Central memory CD8-positive, alpha-beta T cell (primary cell): Measurements from ENCODE around the gene ANKRD13D.

ENCODE experiments used
- ATAC-seq: fragments of 150-1000 bp; cut with Tn5 transposase; replicated peaks from 2 replicates; pipeline ENCODE4 v1.10.0; 2022; ENCODE audit warnings: mild to moderate bottlenecking, moderate FRiP score, moderate number of reproducible peaks; ENCODE audit not compliant: poor library complexity, severe bottlenecking; ENCODE audit errors: extremely low read depth
- DNase-seq, 2 donors: peaks; one replicate each; pipeline ENCODE4 v3.0.0; 2021; ENCODE audit warnings: low spot score in 2 of 2
- H3K27ac Mint-ChIP-seq: one replicate; pipeline ENCODE4 v1.8.0; 2022; ENCODE audit warnings: low read depth, mild to moderate bottlenecking, moderate library complexity, mixed read lengths
- H3K27me3 Mint-ChIP-seq: one replicate; pipeline ENCODE4 v1.8.0; 2022; ENCODE audit warnings: mixed read lengths
- H3K36me3 Mint-ChIP-seq: one replicate; pipeline ENCODE4 v1.8.0; 2022; ENCODE audit warnings: mild to moderate bottlenecking, moderate library complexity, mixed read lengths; ENCODE audit not compliant: insufficient read depth
- H3K4me1 Mint-ChIP-seq: one replicate; pipeline ENCODE4 v1.8.0; 2022; ENCODE audit warnings: mixed read lengths
- H3K4me3 Mint-ChIP-seq: one replicate; pipeline ENCODE4 v1.8.0; 2022; ENCODE audit warnings: mild to moderate bottlenecking, moderate library complexity, mixed read lengths
- H3K9me3 Mint-ChIP-seq: one replicate; pipeline ENCODE4 v1.8.0; 2022; ENCODE audit warnings: mixed read lengths

Gene ANKRD13D

DNA sequence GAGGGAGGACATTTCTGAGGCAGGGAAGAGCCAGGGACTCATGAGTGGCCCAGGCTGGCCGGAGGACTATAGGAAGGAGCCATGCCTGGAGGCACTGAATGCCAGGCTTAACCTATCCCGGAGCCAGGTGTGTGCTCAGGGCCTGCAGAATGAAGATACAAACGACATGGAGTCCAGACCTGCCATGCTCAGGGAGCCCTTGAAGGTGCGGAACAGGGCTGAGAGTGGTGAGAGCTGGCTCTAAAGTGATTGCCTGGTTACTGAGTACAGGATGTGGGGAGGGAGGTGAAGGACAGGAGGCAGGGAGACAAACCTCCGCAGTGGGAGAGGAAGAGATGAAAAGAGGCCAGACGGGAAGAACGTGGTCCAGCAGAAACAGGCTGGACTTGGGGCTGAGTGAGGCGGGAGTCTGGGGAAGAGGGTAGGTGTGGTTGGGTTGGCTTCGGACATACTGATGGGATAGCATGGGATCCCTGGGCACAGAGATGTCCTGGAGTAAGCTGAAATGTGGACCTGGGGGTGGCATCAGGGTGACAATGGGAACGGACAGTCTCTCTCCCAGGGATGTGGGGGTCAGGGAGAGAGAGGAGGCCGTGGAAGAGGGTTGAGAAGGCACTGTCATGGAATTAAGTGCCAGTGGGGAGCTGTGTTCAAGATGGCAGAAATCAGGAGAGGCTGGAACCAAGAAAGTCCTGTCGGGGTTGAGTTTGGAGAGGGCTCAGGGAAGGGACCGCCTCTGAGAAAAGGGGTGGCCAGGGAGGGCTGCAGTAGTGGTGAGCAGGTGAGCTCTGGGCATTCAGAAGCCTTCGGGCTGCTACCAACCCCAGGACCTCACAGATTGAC is 1.5 kb upstream of the ANKRD13D start:
- ATAC-seq (peak; percentile 33), DNase-seq (peak in 1 of 2 donors; percentile 44)
- Mint-ChIP-seq H3K9me3 (no peaks in the 10 kb centered on the region), H3K27me3 (no peaks in the 10 kb centered on the region), H3K4me3 (peak overlapping the region; percentile 81), H3K36me3 (peaks cover 70% of the 10 kb centered on the region), H3K4me1 (peaks cover 43% of the 10 kb centered on the region), H3K27ac (peak overlapping the region; percentile 97)

DNA sequence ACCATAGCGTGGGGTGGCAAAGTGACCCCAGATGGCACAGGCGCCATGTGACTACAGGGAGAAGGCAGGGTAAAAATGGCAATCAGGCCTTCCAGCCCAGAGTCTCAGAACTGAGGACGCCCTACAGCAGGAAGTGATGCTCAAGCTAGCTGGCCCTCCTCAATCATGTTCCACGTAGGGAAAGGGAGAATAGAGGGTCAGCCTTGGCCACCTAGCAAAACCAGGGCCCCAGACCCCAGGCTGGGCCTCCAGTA is 978 bp upstream of the ANKRD13D start:
- no peaks in the 10 kb centered on the region for H3K9me3 Mint-ChIP-seq
- peak overlapping the region; percentile 81 for H3K4me3 Mint-ChIP-seq
- H3K4me1 Mint-ChIP-seq = peaks cover 47% of the 10 kb centered on the region
- DNase-seq (no peak), ATAC-seq (no peak)
- H3K27ac Mint-ChIP-seq = peak overlapping the region; percentile 97
- peaks cover 69% of the 10 kb centered on the region for H3K36me3 Mint-ChIP-seq
- no peaks in the 10 kb centered on the region for H3K27me3 Mint-ChIP-seq

DNA sequence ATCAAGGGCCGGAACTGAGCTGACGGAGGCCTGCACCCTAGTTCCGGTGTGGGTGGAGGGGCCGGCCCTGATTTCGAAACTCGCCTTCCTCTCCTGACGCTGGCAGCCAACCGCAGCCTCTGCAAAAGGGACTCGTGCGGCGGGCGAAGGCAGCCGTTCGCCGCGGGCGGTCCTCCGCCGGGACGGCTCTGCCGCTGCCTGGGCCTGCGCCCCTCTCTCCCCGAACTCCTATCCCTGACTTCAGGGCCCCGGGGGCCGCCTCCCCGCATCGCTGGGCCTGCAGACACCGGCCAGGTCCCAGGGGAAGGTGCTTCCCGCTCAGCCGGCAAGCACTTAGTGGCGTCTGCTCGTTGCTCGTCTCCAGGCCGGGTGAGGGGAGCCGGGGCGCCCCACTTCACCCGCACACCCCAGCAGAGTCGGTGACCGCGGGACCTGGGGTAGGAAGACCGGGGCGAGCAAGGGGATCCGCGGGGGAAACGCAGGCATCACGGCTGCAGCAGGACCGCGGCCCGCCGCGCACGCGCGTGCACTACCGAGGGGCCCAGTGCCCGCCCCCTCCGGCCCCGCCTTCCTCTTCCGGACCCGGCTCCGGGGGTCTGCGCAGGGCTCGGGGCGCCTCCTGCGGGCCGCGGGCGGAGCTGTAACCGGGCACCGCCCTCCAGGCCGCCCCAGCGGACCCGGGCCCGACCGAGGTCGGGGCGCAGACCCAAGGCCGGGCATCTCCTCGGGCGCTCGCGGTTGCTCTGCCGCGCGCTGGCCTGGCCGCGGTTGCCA is 464 bp upstream of the ANKRD13D start:
- H3K27me3 Mint-ChIP-seq = no peaks in the 10 kb centered on the region
- peak overlapping the region; percentile 81 for H3K4me3 Mint-ChIP-seq
- peak; percentile 69 for ATAC-seq
- H3K36me3 Mint-ChIP-seq = peaks cover 66% of the 10 kb centered on the region
- peak; percentile 83 to 87 for DNase-seq
- no peaks in the 10 kb centered on the region for H3K9me3 Mint-ChIP-seq
- peak overlapping the region; percentile 97 for H3K27ac Mint-ChIP-seq
- peaks cover 49% of the 10 kb centered on the region for H3K4me1 Mint-ChIP-seq

DNA sequence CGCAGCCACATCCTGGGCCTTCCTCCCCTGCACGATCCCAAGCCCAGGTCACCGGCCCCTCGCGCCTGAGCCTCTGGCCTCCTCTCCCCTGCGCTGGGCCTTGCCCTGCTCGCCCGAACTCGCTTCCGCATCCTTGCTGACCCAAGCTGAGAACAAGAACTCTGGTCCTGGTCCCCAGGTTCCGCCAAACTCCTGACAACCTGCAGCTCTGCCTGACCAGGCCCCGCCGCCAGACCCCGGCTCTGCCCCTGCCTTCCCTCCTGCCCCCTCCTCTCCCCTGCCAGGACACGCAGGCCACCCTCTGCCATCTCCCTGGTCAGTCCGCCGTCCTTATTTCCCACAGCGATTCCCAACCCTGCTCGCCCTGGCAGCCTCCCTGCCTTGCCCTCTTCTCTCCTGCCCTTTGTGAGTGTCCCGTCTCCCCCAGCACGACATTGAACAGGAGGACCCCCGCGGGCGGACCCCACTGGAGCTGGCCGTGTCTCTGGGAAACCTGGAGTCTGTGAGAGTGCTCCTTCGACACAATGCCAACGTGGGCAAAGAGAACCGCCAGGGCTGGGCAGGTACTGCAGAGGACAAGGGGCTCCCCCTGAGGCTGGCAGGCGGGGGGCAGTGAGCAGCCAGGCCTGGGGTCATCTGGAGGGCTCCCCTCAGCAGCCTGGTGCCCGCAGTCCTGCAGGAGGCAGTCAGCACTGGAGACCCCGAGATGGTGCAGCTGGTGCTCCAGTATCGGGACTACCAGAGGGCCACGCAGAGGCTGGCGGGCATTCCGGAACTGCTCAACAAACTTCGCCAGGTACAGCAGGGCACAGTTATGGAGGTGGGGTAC is 762 bp downstream of the ANKRD13D start:
- H3K27me3 Mint-ChIP-seq = no peaks in the 10 kb centered on the region
- H3K36me3 Mint-ChIP-seq = peaks cover 60% of the 10 kb centered on the region
- H3K4me3 Mint-ChIP-seq = peak overlapping the region; percentile 93
- no peak for ATAC-seq
- no peak for DNase-seq
- H3K4me1 Mint-ChIP-seq = peaks cover 55% of the 10 kb centered on the region
- peak overlapping the region; percentile 95 for H3K27ac Mint-ChIP-seq
- no peaks in the 10 kb centered on the region for H3K9me3 Mint-ChIP-seq

DNA sequence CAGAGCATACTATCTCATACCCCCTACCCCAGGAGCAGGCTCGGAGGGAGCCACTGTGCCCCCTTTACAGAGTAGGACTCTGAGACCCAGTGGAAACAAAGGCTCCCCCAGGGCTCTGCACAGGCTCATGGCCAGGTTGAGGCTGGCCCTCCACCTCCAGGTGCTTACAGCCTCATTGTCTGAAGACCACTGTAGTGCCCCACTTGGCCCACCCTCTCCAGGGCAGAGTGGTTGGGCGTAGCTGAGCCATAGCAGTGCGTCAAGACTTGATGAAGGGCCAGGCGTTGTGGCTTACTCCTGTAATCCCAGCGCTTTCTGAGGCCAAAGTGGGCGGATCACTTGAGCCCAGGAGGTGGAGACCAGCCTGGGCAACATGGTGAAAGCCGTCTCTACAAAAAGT is 1.7 kb downstream of the ANKRD13D start:
- Mint-ChIP-seq H3K9me3 (no peaks in the 10 kb centered on the region), H3K4me3 (peak overlapping the region; percentile 93), H3K4me1 (peaks cover 55% of the 10 kb centered on the region), H3K36me3 (peaks cover 59% of the 10 kb centered on the region), H3K27ac (peak overlapping the region; percentile 95), H3K27me3 (no peaks in the 10 kb centered on the region)
- ATAC-seq (no peak), DNase-seq (no peak)

DNA sequence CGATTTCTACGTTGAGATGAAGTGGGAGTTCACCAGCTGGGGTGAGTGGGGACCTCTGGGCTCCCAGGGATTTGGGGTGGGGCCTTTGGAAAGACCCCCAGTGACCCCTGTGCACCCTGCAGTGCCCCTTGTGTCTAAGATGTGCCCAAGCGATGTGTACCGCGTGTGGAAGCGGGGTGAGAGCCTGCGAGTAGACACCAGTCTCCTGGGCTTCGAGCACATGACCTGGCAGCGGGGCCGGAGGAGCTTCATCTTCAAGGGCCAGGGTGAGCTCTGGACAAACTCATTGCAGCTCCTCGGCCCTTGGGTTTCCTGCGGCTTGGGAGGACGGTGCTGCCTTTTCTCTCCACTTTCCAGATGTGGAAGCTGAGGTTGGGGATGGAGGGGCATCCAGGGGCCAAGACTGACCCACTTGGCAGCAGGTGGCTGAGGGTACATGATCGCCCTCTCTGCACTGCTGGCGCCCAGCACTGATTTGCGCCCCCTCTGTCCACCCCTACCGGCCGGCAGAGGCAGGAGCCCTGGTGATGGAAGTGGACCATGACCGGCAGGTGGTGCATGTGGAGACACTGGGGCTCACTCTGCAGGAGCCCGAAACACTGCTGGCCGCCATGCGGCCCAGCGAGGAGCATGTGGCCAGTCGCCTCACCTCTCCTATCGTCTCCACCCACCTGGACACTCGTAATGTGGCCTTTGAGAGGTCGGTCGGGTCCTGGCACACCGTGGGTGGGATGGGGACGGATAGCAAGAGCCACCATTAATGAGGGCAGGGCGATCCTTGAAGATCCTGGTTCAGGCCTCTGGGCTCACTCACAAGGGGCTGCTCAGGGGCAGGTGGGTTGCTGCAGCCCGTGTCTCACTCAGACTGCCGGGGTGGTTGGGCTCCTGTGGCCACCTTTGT is 2.6 kb downstream of the ANKRD13D start:
- DNase-seq (no peak), ATAC-seq (no peak)
- H3K27me3 Mint-ChIP-seq = no peaks in the 10 kb centered on the region
- peaks cover 60% of the 10 kb centered on the region for H3K36me3 Mint-ChIP-seq
- H3K9me3 Mint-ChIP-seq = peaks cover 8% of the 10 kb centered on the region
- peak overlapping the region; percentile 95 for H3K27ac Mint-ChIP-seq
- H3K4me1 Mint-ChIP-seq = peaks cover 58% of the 10 kb centered on the region
- H3K4me3 Mint-ChIP-seq = peak overlapping the region; percentile 93

DNA sequence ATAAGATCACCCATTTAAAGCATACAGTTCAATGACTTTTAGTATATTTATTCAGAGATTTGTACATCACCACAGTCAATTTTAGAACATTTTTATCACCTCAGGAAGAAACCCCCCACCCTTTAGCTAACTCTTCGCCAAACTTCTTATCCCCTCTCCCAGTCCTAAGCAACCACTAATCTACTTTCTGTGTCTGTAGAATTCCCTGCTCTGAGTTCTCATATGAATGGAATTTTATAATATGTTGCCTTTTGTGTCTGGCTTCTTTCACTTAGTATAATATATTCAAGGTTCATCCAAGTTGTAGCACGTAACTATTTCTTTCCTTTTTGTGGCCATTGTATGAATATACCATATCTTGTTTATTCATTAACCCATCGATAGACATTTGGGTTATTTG is 3.6 kb downstream of the ANKRD13D start:
- H3K9me3 Mint-ChIP-seq = peaks cover 13% of the 10 kb centered on the region
- peaks cover 61% of the 10 kb centered on the region for H3K36me3 Mint-ChIP-seq
- no peak for DNase-seq
- H3K4me1 Mint-ChIP-seq = peaks cover 54% of the 10 kb centered on the region
- H3K27me3 Mint-ChIP-seq = no peaks in the 10 kb centered on the region
- H3K27ac Mint-ChIP-seq = peak overlapping the region; percentile 90
- ATAC-seq = no peak
- H3K4me3 Mint-ChIP-seq = peak overlapping the region; percentile 18

DNA sequence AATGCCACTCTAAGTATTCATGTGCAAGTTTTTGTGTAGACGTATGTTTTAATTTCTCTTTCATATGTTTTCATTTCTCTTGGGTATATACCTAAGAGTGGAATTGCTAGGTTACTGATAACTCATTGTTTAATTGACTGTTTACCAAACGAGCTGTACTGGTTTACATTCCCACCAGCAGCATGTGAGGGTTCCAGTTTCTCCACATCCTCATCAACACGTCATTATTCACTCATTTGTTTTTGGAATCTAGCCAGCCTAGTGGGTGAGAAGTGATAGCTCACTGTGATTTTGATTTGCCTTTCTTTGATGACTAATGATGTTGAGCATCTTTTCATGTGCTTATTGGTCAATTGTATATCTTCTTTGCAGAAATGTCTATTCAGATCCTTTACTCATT is 4.0 kb downstream of the ANKRD13D start:
- Mint-ChIP-seq H3K27ac (peak overlapping the region; percentile 90), H3K27me3 (no peaks in the 10 kb centered on the region), H3K4me3 (peak overlapping the region; percentile 18), H3K9me3 (peaks cover 13% of the 10 kb centered on the region), H3K36me3 (peaks cover 62% of the 10 kb centered on the region), H3K4me1 (peaks cover 51% of the 10 kb centered on the region)
- ATAC-seq (peak; percentile 22), DNase-seq (peak in 1 of 2 donors; percentile 40)

DNA sequence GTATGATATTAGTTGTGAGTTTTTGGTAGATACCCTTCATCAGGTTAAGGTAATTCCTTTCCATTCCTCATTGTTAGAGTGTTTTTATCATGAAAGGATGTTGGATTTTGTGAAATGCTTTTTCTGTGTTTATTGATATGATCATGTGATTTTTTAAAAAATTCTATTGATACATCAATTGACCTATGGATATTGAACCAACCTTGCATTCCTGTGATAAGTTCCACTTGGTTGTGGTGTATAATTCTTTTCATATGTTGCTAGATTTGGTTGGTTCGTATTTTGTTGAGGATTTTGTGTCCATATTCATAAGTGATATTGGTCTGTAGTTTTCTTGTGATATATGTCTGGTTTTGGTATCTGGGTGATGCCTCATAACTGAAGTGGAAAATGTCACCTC is 6.7 kb downstream of the ANKRD13D start:
- Mint-ChIP-seq H3K9me3 (peaks cover 13% of the 10 kb centered on the region), H3K36me3 (peaks cover 58% of the 10 kb centered on the region), H3K4me3 (no peak overlapping the region), H3K27me3 (no peaks in the 10 kb centered on the region), H3K27ac (peak overlapping the region; percentile 72), H3K4me1 (peaks cover 43% of the 10 kb centered on the region)
- ATAC-seq (no peak), DNase-seq (no peak)

DNA sequence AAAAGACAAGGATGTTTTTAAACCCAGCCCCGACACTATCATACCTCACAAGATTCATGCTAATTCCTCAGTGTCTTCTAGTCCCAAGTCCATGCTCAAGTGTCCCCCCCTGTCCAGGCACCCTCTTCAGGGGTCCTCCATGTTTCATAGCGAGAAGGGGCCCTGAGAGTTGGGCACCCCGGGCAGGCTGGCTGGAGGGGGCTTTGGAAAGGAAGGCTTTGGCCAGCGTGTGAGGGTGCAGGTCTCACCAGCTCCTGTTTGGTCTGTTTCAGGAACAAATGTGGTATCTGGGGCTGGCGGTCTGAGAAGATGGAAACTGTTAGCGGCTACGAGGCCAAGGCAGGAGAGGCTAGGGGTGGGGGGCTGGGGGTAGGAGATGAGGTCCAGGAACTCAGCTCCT is 9.7 kb downstream of the ANKRD13D start:
- Mint-ChIP-seq H3K4me3 (no peak overlapping the region), H3K36me3 (peaks cover 51% of the 10 kb centered on the region), H3K27ac (no peak overlapping the region), H3K4me1 (peaks cover 29% of the 10 kb centered on the region), H3K9me3 (peaks cover 13% of the 10 kb centered on the region), H3K27me3 (no peaks in the 10 kb centered on the region)
- ATAC-seq (no peak), DNase-seq (no peak)

DNA sequence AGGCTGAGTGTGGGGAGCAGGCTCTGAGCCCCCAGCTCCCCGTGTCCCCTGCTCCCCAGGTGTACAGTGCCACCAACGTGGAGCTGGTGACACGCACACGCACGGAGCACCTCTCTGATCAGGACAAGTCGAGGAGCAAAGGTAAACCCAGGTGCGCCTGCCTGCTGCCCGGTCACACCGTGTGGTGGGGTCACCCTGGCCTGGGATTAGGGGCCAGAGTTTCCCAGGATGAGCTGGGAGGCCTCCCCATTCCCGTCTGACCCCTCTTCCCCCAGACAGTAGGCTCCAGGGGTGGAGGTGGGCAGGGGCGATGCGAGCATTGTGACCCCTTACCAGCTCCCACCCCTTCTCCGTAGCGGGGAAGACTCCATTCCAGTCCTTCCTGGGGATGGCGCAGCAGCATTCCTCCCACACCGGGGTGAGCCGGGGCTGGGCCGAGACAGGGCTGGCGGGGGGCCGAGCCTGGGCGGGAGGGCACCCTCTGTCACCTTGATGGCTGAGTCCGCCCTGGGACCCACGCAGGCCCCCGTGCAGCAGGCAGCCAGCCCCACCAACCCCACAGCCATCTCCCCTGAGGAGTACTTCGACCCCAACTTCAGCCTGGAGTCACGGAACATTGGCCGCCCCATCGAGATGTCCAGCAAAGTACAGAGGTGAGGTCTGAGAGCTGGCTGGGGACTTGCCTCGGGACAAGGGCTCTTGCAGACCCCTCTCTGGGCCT is 10.5 kb downstream of the ANKRD13D start:
- ATAC-seq (no peak), DNase-seq (no peak)
- H3K9me3 Mint-ChIP-seq = peaks cover 13% of the 10 kb centered on the region
- peaks cover 27% of the 10 kb centered on the region for H3K4me1 Mint-ChIP-seq
- no peak overlapping the region for H3K27ac Mint-ChIP-seq
- no peak overlapping the region for H3K4me3 Mint-ChIP-seq
- H3K27me3 Mint-ChIP-seq = no peaks in the 10 kb centered on the region
- H3K36me3 Mint-ChIP-seq = peaks cover 44% of the 10 kb centered on the region
